Stimulated activated CD8-positive, alpha-beta memory T cell treated with anti-CD3 and anti-CD28 coated beads, Interleukin-15, amount 100 ng/mL, for 1 hour (primary cell): ENCODE measurements around the gene RPS27.

Experiments
- DNase-seq: peaks from one replicate; pipeline ENCODE4 v3.0.0-alpha.2; 2020; ENCODE audit warnings: low read depth

Gene RPS27

DNA sequence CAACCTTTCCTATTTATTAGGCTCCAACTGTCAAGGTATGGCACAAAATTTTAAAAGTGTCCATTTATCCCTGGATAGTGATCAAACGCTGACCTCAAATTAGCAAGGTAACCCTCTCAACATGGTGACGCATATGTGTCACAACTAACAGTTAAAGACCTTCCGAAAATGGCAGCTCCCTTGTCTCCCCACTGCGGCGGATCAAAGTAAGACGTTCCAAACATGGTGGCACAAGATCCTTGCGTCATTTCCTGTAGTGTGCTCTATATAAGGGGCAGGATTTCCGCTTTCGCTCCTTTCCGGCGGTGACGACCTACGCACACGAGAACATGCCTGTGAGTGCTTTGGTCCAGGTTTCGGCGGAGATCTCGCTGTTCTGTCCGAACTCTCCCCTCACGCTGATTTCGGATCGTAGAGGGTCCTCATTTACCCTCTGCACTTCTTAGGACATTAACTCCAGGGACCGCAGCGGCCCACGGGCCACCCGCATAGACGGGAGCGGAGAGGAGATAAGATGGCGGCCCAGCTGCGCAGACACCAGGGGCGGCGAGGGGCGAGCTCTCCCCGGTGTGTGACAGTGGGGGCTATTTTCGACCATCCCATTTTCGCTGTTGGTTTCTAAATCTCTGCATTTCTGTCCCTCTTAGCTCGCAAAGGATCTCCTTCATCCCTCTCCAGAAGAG lies at the start of gene RPS27:
TSS of gene RPS27 (plus strand) at position 295 of the 683 bp plus-strand sequence. CDS start at position 330, 35 bp downstream.
- DNase-seq = peak; percentile 70

DNA sequence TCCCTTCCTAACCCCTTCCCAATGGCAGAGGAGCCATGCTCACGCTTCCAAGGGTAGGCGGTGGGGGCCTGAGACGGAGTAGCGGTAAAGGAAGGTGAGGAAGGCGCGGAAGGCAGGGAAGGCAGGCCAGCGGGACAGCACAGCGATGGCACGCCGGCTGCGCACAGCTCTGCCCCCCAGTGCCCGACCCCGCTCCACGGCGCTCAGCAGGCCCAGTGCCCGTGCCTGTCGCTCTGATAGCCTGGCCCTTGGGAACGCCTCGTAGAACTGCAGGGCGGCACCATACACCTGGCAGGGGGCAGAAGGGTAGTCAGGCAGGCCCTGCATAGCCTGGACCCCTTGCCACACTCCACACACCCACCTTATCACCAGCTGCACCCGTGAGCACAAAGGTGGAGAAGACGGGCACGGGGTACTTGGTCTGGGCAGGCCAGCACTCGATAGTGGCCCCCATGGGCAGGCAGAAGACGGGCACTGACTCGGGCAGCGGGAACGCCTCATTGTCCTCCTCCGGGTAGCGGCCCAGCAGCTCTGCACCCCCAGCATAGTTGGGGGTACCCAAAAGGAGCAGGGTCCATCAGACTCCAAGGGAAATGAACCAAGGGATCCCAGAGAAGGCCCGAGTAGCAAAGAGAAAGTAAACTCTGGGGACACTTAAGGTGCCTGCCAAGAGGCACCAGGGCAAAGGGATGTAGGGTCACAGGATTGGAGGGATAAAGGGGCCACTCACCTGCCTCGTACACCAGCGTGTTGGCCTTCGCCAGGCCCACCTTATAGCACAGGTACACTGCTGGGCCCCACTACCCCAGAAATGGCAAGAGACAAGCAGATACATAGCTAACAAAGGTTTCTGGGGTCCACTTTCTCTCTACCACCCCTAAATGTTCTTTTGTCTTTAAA lies 48.5 kb upstream of the RPS27 start:
- DNase-seq = no peak

DNA sequence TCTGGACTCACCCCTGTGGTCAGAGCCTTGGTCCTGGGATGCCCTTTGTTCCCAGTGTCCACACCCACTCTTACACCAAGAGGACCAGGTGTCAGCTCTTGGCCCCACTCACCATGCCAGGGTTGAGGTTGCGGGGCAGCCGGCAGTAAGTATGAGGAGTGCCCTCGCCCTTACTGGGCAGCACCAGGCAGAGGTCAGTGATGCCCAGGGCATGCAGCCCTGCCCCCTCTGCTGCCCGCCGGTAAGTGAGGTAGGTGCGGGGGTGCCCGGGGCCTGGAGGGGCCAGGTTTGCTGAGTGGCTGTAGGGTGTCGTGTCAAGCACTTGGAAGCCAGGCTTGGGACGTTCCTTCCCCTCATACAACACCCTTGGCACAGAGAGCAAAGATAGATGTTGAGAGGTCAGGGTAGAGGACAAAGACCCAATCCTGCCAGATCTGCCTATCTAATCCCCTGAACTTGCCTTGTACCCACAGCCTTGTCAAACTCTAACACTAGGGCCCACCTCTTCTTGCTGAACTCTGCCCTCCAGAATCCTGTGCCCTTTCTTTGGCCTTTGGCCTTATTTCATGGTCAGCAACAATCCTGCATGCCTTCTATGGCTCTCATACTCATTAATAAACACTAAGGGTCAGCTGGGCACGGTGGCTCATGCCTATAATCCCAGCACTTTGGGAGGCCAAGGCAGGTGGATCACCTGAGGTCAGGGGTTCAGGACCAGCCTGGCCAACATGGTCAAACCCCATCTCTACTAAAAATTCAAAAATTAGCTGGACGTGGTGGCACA lies 47.6 kb upstream of the RPS27 start:
- DNase-seq = no peak

DNA sequence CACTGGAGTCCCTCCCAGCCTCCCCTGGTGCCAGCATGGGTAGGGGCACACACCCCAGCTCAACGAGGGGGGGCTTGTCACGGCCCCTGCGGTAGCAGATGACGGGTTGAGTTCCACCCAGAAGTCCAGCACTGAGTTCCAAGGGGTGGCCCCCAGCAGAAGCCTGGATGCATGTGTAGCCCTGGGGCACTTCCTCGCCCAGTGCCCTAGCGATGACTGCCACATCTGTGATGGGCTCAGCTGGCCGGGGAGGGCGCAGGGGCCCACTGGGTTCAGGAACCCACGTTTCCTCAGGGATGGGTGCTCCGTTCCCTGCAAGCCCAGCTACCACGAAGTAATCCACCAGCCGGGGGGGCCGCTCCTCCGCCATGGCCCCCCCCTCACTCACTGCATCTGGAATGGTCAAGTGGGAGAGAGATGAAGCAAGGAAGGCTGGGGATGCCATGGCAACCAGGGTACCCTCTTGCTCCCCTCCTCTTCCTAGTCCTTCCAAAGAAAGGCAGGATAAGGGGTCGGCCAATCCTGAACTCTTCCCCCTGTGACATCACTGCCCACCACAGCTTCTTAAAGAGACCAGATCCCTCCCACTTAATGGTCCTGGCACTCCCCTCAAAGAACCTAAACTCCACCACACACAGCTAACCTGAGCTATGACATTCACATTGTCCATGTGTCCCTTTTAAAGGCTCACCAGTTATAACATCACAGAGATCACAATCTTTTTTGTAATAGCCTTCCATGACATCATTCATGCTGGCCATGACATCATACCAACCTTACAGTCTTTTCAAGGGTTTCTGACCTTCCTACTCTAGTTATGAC lies 46.3 kb upstream of the RPS27 start:
- no peak for DNase-seq

DNA sequence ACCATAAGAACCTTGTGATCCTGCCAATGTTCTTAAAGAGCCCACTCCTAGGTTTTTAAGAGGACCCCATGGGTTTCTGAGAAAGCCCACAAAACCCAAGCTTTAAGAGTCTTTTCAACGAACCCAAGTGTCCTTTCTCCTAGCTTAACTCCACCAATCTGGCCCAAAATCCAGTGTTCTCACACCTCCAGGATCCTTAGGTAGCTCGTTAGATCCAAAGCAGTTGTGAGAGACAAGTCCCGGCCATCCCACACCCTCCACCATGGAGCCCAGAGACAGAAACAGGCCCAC lies 45.8 kb upstream of the RPS27 start:
- no peak for DNase-seq

DNA sequence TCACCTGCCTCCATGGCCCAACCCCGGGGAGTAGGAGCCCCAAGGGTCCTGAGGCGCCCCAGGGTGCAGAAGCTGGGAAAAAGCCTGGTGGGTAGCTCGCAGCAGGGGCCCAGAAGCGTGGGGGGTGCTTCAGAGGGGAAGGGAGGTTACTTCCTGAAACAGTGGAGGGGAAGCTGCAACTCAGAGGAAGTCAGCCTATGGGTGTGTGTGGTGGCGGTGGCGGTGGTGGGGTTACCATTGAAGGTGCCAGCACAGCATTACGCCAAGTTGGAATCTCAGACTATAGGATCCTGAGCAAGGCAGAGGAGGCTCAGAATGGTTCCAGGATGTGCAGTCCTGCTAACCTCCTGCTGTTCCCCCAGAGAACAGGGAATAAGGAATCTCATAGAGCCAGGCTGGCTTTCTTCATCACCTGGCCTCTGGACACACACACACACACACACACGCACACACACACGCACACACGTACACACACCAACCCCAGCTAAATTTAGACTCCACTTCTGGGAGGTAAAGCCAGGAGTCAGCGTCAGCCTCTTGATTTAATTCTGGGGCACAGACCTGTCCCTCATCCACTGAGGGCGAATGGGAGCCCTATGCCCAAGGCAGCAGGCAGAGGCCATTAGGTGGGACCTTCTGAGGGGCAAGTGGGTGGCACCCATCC lies 45.3 kb upstream of the RPS27 start:
- peak; percentile 63 for DNase-seq

DNA sequence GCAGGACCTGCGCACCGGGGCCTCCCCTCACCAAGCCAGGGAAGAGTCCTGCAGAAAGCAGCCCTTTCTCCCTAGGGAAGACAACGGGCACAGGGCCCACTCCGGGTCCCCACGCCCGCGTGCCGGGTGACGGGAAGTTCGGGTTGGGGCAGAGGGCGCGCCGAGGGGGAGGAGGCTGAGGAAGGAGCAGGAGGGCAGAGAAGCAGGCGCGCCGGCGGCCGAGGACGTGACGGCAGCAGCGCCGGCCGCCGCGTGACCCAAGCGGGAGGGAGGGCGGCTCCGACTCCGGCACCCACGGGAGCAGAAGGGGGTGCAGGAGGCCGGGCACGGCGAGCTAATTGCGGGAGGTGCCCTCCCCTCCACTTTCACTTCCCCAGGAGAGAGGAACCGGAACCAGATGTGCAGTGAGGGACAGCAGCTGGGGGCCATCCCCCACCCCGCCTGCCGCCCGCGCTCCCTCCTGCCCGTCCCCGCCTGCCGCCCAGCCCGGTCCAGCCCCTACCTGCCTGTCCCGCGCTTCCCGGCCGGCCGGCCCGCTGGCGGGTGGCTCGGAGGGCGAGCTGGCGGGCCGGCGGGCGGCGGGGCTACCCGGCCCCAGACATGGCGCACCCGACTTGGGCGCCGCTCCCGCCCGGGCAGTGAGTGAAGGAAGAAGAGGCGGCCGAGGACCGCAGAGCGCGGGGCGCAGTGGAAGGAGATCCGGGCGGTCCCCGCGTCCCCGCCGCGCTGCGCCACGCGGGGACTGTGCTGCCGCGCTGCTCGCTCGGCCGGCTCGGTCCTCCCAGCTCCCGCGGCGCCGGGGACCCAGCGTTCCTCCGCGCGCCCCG lies 44.6 kb upstream of the RPS27 start:
- DNase-seq = peak; percentile 47

DNA sequence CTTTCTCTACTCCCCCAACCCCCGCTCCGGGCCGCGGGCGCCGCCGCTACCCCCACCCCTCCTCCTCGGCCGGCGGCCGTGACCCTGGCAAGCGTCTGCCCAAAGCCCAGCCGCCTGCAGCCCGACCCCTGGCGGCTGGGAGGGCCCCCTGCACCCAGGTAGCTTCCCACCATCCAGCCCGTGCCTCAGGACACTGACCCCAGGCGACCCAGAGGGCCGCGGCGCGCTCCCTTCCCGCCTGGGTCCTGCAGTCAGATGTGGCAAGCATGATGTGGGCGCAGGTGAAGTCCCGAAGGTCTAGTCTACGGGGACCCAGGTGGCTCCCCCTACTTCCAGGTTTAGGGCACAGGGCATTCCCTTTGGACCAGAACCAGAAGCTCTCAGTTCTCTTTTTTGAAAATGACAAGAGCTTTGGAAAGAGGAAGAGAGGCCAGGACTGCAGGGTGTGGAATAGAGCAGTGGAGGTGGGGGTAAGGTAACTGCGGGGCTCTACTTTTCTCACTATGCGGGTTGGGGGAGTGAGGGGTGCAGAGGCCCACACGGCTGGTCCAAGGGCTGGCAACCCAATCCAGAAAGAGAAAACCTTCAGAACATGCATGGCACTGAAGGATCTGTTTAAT lies 43.8 kb upstream of the RPS27 start, which contains the start of gene DENND4B:
TSS of gene DENND4B (minus strand) at position 97 of the 620 bp plus-strand sequence. CDS start 2,344 bp downstream, outside the sequence.
- DNase-seq = peak; percentile 42

DNA sequence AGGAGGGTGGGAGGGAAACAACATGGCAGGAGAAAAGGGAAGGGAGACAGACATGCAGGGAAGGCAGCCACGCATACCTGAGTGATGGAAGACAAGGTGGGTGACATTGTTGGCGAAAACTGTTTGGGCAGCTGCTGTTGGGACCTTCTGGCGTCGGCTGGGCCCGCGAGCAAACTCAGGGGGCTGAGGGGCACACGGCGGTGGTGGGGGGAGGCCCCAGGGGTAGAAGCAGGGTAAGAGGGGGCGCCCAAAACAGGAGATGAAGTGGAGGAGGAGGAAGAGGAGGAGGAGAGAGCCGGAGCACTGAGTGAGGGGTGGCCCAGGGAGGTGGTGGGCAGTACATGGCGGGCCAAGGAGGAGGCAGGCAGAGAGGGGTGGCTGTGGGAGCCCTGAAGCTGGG lies 39.4 kb upstream of the RPS27 start:
- no peak for DNase-seq

DNA sequence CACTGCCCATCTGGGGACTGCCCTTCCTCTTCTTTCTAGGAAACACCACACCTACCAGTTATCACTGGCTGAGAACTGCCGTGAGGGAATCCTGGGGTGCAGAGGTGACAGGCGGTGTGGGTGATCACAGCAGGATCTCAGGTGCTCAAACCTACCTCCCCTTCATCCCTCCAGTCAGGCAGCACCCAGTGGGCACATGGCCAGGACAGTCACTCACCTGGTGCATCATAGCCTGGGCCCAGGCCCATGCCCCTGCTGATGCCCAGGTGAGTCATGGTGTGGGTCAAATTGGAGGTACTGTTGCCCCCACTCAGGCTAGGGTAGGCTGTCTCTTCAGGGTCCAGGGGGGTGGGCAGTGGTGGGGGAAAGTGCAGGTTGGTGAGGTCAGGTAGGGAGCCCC lies 38.8 kb upstream of the RPS27 start:
- no peak for DNase-seq

DNA sequence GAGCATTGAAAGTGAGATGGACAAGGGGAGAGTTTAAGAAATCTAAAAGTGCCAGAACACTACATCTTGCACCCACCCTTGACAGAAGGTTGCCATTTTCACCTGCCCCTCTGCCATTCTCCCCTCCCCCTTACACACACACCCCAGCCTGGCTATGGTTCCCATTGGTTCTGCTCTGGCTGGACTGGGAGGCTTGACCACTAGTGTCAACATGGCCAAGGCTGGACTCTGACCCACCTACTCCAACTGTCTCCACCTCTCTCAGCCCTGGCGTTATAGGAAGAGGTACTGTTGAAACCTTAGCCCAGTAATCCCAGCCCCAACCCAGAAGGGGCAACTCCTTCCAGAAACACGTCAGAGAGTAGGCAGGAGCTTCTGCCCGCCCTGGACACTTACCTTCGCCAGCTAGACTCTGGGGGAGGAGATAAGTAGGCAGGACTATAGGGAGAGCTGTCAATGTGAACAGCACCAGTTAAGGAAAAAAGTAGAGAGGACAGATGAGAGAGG lies 36.6 kb upstream of the RPS27 start:
- DNase-seq = no peak

DNA sequence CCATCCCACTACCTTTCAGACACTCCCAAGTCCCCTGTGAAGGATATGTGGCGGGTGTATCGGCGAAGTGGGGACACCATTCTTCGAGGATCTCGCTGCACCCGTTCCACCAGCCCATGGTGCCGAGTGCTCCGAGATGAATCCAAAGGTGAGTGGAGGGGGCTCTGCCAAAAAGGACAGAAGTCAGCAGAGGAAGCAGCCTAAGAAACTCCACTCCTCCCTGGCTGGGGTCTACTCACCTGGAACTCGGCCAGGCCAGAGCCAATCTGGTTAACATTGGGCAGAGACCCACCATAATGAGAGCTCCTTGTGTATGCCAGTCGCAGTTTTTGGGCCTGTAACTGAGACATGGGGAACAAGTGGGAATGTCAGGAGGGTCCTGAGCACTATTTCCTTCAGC lies 35.7 kb upstream of the RPS27 start:
- no peak for DNase-seq

DNA sequence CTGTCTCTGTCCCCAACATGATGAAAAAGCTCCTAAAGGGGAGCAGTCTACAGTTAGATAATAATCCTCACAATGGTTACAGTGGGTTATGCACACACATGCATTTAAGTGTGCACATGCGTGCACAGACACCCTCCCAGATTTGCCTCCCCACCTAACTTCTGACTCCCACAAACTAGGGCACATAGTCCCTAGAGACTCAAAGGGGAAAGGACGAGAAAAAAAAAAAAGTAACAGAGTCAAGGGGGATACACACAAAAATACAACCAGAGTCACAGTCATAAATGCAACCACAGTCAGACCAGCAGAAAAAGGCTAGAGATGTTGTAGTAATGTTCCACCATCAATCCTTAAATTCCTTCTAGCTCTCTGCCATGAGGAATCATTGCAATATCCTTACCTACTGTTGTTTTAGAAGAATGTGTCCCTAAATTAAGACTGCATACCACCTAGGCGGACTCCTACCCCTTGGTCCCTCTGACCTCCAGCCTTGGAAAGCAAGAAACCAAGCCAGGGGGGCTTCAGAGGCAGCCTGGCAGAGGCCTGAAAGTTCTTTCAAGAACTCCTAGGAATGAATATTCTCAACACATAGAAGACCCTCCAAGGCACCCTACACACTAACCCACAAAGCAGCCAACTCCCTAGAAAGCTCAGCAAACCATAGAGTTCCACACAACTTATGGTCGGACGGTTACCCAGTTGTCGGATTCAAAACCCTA lies 33.4 kb upstream of the RPS27 start:
- DNase-seq = no peak

DNA sequence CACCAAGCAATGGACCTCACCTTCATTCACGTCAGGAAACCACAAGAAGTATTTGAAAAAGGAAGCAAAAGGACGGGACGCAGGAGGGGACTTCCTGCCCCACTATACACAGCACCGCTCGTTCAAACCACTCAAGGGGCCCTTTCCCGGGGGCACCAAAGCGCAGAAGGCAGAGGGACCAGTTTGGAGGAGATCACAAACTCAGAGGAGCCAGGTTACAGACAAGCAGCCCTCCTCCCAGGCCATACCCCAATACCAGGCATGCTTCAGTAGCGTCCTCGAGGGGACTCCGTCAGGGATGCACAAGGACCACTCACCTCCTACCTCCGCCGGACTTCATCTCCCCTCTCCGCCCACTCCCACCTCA lies 32.8 kb upstream of the RPS27 start:
- DNase-seq = no peak

DNA sequence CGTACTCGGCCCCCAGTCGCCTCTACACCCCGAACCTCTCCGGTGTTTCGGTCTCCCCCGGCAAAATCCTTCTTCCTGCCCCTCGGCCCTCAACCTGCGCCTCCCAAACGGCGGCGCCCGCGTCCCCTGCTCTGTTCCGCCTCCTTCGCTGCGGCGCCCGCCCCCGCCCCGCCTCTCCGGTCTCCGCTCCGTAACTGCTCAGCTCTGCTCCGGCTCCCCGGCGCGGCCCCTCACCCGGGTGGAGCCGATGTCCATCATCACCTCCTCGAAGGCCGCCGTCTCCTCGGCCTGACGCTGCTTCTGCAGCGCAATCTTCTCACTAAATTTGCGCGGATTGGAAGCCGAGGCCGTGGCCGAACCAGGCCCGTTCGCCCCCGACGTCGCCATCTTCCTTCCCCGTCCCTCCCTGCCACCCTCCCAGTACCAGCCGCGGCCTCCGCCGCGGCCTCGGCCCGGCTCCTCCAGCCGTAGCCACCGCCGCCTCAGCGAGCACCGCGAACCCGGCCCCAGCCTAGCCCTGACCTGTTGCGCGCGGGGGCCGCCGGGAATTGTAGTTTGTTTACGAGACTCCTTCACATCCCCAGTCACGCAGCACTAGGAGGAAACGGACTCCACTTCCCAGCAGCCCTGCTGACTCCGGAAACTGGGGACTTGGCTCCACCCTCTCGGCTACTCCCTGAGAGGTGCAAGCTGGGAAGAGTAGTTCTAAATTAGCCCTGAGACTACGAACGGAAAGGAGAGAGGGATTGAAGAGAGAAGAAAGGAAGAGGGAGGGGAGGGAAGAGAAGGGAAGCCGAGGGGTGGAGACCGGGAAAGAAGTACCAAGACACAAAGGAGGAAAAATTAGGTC lies 32.2 kb upstream of the RPS27 start, which contains the start of gene CRTC2:
TSS of gene CRTC2 (minus strand) at position 502 of the 850 bp plus-strand sequence. CDS start at position 387, 115 bp downstream.
- DNase-seq = peak; percentile 96

DNA sequence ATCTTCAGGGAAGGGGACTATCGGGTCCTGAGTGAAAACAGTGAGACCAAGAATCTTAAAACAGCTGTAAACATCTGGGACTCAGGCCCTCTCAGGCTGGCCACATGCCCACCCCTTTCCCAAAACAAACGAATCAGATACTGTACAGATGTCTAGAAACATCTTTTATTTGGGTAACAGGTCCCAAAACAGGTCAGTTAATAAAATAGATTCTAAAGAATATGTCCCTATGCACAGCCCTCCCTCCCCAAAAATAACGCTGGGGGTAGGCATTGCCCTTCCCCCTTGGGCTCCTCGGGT lies 31.7 kb upstream of the RPS27 start:
- DNase-seq = no peak

DNA sequence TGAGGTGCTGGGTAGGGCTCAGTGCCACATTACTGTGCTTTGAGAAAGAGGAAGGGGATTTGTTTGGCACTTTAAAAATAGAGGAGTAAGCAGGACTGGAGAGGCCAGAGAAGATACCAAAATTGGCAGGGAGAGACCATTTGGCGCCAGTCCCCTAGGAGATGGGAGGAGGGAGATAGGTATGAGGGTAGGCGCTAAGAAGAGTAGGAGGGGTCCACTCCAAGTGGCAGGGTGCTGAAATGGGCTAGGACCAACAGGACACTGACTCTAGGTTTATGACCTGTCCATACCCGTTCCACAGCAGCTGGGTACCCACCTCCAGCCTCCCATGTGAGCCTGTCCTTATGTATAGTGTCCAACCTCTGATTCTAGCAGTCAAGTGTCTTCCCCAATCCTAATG lies 31.1 kb upstream of the RPS27 start:
- DNase-seq = no peak

DNA sequence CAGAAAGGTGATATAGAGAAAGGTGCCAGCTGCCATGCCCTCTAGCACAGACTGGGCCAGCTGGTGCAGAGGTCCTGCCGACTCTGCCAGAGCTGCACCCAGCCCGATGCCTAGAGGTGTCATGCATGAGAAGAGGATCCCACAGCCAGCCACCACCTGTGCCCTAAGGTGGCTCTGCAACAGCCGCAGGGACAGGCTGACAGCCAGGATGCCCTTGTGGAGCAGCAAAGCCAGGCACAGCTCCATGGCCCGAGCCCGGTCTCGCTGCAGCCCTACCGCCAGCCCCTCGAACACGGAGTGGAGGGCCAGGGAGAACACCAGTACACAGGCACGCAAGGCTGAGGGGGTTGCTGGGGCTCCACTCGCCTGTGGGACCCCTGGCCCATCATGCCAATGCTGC lies 30.4 kb upstream of the RPS27 start:
- DNase-seq = no peak
